Adrenal gland (tissue), 5 donors: ENCODE measurements around the gene PIWIL1.

ENCODE experiments used
- CTCF ChIP-seq, 6 experiments: fragments of 450-650 bp in 4 of 6; fragments of 200-600 bp in 2 of 6; sonication (generic) in 1 of 6; IDR thresholded peaks; 1 replicate in 5 of 6; 2 replicates in 1 of 6; pipeline versions ENCODE4 v1.5.1 to v1.8.0; 2016 to 2021; ENCODE audit warnings: antibody characterized with exemption in 6 of 6, mild to moderate bottlenecking in 2 of 6, moderate library complexity in 1 of 6
- POLR2A ChIP-seq, 2 donors: fragments of 450-650 bp; IDR thresholded peaks; one replicate each; pipeline ENCODE4 v1.6.1; 2017; ENCODE audit warnings: antibody characterized with exemption in 2 of 2, mild to moderate bottlenecking in 2 of 2, moderate library complexity in 1 of 2
- donor health status: DM: no; HTN: no; CAD: no.

DNA sequence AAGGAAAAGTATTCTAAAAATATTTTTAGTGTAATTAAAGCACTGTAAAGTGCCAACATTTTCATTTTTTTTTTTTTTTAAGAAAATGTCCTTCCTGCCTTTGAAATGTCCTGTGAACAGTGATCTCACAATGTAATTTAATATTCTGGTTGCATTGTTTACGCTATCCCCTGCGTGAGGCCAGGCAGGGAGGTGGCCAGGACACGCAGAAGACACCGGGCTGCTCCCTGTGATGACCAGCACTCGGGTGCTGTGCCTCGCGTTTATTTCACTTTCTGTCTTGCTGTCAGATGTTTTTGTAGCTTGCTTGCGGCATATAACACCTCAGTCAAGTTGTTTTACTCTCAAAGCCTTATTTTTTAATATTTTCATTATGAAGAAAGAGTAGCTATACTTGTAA is 18.5 kb downstream of the PIWIL1 start:
- TF ChIP-seq CTCF (IDR thresholded peaks at IDR 0.05) (no peak), POLR2A (IDR thresholded peaks at IDR 0.05) (no peak)
